Astrocyte (in vitro differentiated cells and primary cell): ENCODE measurements around the gene ATP6V0B. TPM values are rescaled to one million over a fixed set of nuclear protein-coding genes. Genes with fewer than 3 reads are reported as not detected.

Source experiments
- DNase-seq: peaks from one replicate; pipeline ENCODE4 v3.0.0-alpha.2; 2010; ENCODE audit warnings: low read depth
- FAIRE-seq: peaks from 2 replicates; lab custom pipeline; 2011; peaks lifted over from hg19 to GRCh38; lab: Jason Lieb, UNC
- H2AFZ ChIP-seq: 2 replicates; pipeline ENCODE4 v1.6.0; 2012; ENCODE audit warnings: low read depth, low read length, inconsistent platforms
- H3K27ac ChIP-seq: 2 replicates; pipeline ENCODE4 v1.5.1; 2011; ENCODE audit warnings: low read depth, low read length, inconsistent platforms
- H3K27me3 ChIP-seq: 2 replicates; pipeline ENCODE4 v1.6.0; 2011; ENCODE audit warnings: low read length, inconsistent platforms; ENCODE audit not compliant: insufficient read depth
- H3K36me3 ChIP-seq: 2 replicates; pipeline ENCODE4 v1.5.1; 2011; ENCODE audit warnings: low read length, inconsistent platforms; ENCODE audit not compliant: insufficient read depth
- H3K4me1 ChIP-seq: 2 replicates; pipeline ENCODE4 v1.5.1; 2011; ENCODE audit warnings: low read length, inconsistent platforms; ENCODE audit not compliant: insufficient read depth
- H3K4me2 ChIP-seq: 2 replicates; pipeline ENCODE4 v1.6.0; 2012; ENCODE audit warnings: low read length, inconsistent platforms
- H3K4me3 ChIP-seq: 2 replicates; pipeline ENCODE4 v1.5.1; 2011; ENCODE audit warnings: low read depth, mild to moderate bottlenecking, low read length, inconsistent platforms; ENCODE audit not compliant: insufficient read depth
- H3K79me2 ChIP-seq: 2 replicates; pipeline ENCODE4 v1.6.0; 2012; ENCODE audit warnings: mild to moderate bottlenecking, low read length, inconsistent platforms; ENCODE audit not compliant: insufficient read depth
- H3K9ac ChIP-seq: 2 replicates; pipeline ENCODE4 v1.6.0; 2012; ENCODE audit warnings: mild to moderate bottlenecking, low read length, inconsistent platforms
- H3K9me3 ChIP-seq: 2 replicates; pipeline ENCODE4 v1.5.1; 2012; ENCODE audit warnings: low read depth, mild to moderate bottlenecking, low read length, inconsistent platforms; ENCODE audit not compliant: insufficient read depth
- H4K20me1 ChIP-seq: 2 replicates; pipeline ENCODE4 v1.6.0; 2012; ENCODE audit warnings: low read length, inconsistent platforms; ENCODE audit not compliant: insufficient read depth
- H3K27ac Mint-ChIP-seq: one replicate; pipeline ENCODE4 v1.8.0; 2021; ENCODE audit warnings: mild to moderate bottlenecking, mixed read lengths; ENCODE audit not compliant: unreplicated experiment
- H3K27me3 Mint-ChIP-seq: one replicate; pipeline ENCODE4 v1.8.0; 2021; ENCODE audit warnings: low read depth, mixed read lengths; ENCODE audit not compliant: unreplicated experiment
- H3K36me3 Mint-ChIP-seq: one replicate; pipeline ENCODE4 v1.8.0; 2021; ENCODE audit warnings: low read depth, mixed read lengths; ENCODE audit not compliant: unreplicated experiment
- H3K4me1 Mint-ChIP-seq: one replicate; pipeline ENCODE4 v1.8.0; 2021; ENCODE audit warnings: low read depth, mixed read lengths; ENCODE audit not compliant: unreplicated experiment
- H3K4me3 Mint-ChIP-seq: one replicate; pipeline ENCODE4 v1.8.0; 2021; ENCODE audit warnings: mild to moderate bottlenecking, moderate library complexity, mixed read lengths; ENCODE audit not compliant: unreplicated experiment
- H3K9me3 Mint-ChIP-seq: one replicate; pipeline ENCODE4 v1.8.0; 2021; ENCODE audit warnings: mild to moderate bottlenecking, mixed read lengths; ENCODE audit not compliant: unreplicated experiment
- EZH2 ChIP-seq: IDR thresholded peaks from 2 replicates; pipeline ENCODE4 v1.6.1; 2012; ENCODE audit warnings: mild to moderate bottlenecking, low read length, inconsistent platforms; ENCODE audit not compliant: insufficient read depth
- total RNA-seq: library from RNA; stranded (reverse); gene quantifications from 2 replicates; pipeline ENCODE4 v1.2.1, GENCODE V29; 2021
- TF ChIP-seq, protein P1 (sequence below): IDR thresholded peaks from 2 replicates; pipeline ENCODE4 v1.5.1; 2011; ENCODE audit warnings: low read depth, mild to moderate bottlenecking, inconsistent platforms, low read length, moderate library complexity; ENCODE audit not compliant: insufficient read depth

The ATP6V0B gene
- total RNA-seq, 1 donor from 2014 or later, result 175 TPM

GRCh38 chr1:43991476-43992231 lies 16.9 kb downstream of the ATP6V0B start, which contains the start of gene CCDC24:
Gene CCDC24, plus strand, starts transcription at chr1:43991599. Its CDS starts 280 bp downstream, at chr1:43991879.
- FAIRE-seq (no peak), DNase-seq (peak; percentile 52)
- Histone ChIP-seq H3K4me2 (peak within 1 kb of the TSS; percentile 98), H3K9me3 (no peaks in the 10 kb centered on the region), H3K36me3 (no peaks in the 10 kb centered on the region), H3K4me3 (peak within 1 kb of the TSS; percentile 64), H3K4me1 (peaks cover 6% of the 10 kb centered on the region), H3K27me3 (no peaks in the 10 kb centered on the region), H3K9ac (peak within 1 kb of the TSS; percentile 74), H3K79me2 (no peaks in the 10 kb centered on the region), H3K27ac (peak within 1 kb of the TSS; percentile 18), H4K20me1 (peaks cover 2% of the 10 kb centered on the region), H2AFZ (peak within 1 kb of the TSS; percentile 92)
- peaks cover 10% of the 10 kb centered on the region for H3K4me1 Mint-ChIP-seq
- H3K9me3 Mint-ChIP-seq, result peaks cover 2% of the 10 kb centered on the region
- TF ChIP-seq EZH2, result no peak
- TF ChIP-seq, protein P1, sequence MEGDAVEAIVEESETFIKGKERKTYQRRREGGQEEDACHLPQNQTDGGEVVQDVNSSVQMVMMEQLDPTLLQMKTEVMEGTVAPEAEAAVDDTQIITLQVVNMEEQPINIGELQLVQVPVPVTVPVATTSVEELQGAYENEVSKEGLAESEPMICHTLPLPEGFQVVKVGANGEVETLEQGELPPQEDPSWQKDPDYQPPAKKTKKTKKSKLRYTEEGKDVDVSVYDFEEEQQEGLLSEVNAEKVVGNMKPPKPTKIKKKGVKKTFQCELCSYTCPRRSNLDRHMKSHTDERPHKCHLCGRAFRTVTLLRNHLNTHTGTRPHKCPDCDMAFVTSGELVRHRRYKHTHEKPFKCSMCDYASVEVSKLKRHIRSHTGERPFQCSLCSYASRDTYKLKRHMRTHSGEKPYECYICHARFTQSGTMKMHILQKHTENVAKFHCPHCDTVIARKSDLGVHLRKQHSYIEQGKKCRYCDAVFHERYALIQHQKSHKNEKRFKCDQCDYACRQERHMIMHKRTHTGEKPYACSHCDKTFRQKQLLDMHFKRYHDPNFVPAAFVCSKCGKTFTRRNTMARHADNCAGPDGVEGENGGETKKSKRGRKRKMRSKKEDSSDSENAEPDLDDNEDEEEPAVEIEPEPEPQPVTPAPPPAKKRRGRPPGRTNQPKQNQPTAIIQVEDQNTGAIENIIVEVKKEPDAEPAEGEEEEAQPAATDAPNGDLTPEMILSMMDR, result no peak
- H3K27me3 Mint-ChIP-seq, result no peaks in the 10 kb centered on the region
- H3K27ac Mint-ChIP-seq, result peak within 1 kb of the TSS; percentile 78
- H3K4me3 Mint-ChIP-seq, result peak within 1 kb of the TSS; percentile 88
- H3K36me3 Mint-ChIP-seq, result peaks cover 2% of the 10 kb centered on the region

GRCh38 chr1:43992232-43992995 lies 17.7 kb downstream of the ATP6V0B start:
- Histone ChIP-seq H3K36me3 (no peaks in the 10 kb centered on the region), H2AFZ (peak overlapping the region; percentile 92), H3K27ac (no peak overlapping the region), H3K9ac (peak overlapping the region; percentile 74), H3K9me3 (no peaks in the 10 kb centered on the region), H4K20me1 (no peaks in the 10 kb centered on the region), H3K4me2 (peak overlapping the region; percentile 98), H3K4me3 (peak overlapping the region; percentile 64), H3K27me3 (no peaks in the 10 kb centered on the region), H3K79me2 (no peaks in the 10 kb centered on the region), H3K4me1 (peaks cover 6% of the 10 kb centered on the region)
- TF ChIP-seq EZH2, result no peak
- TF ChIP-seq, protein P1, result no peak
- peaks cover 4% of the 10 kb centered on the region for H3K4me1 Mint-ChIP-seq
- peaks cover 2% of the 10 kb centered on the region for H3K36me3 Mint-ChIP-seq
- FAIRE-seq (no peak), DNase-seq (no peak)
- peaks cover 2% of the 10 kb centered on the region for H3K9me3 Mint-ChIP-seq
- no peaks in the 10 kb centered on the region for H3K27me3 Mint-ChIP-seq
- H3K27ac Mint-ChIP-seq, result peak overlapping the region; percentile 78
- H3K4me3 Mint-ChIP-seq, result peak overlapping the region; percentile 88
